Measurements from ENCODE around the gene CD151.

The CD151 gene

GRCh38 chr11:792873-793272 is 39.9 kb upstream of the CD151 start:
- CTCF ChIA-PET = interaction anchor here (0.7 kb wide), 1 partner anchor 10 kb away, joined by 3 read pairs; no protein-coding TSS in a partner anchor
- DNase-seq (ENCODE audit: low spot score) = no peak
- POLR2A ChIA-PET (ENCODE audit: low non-redundant PET) = no interaction called here
- peak overlapping the region; percentile 96 for H3K27ac ChIP-seq
- no peak for TF ChIP-seq CTCF (conservative IDR thresholded peaks at IDR 0.05; ENCODE audit: low read depth)

GRCh38 chr11:793556-793955 is 39.2 kb upstream of the CD151 start:
- ChIA-PET POLR2A (ENCODE audit: low non-redundant PET) (no interaction called here), CTCF (interaction anchor here (0.6 kb wide), 1 partner anchor 43 kb away, joined by 3 read pairs; no protein-coding TSS in a partner anchor)
- H3K27ac ChIP-seq = peak overlapping the region; percentile 96
- TF ChIP-seq CTCF (conservative IDR thresholded peaks at IDR 0.05; ENCODE audit: low read depth) = no peak
- no peak for DNase-seq (ENCODE audit: low spot score)

GRCh38 chr11:794013-794765 is 38.6 kb upstream of the CD151 start:
- ChIA-PET POLR2A (ENCODE audit: low non-redundant PET) (no interaction called here), CTCF (no interaction called here)
- TF ChIP-seq CTCF (conservative IDR thresholded peaks at IDR 0.05; ENCODE audit: low read depth) = no peak
- DNase-seq (ENCODE audit: low spot score) = no peak
- peak overlapping the region; percentile 96 for H3K27ac ChIP-seq

GRCh38 chr11:794766-795633 is 37.8 kb upstream of the CD151 start:
- DNase-seq (ENCODE audit: low spot score) = no peak
- CTCF ChIA-PET = no interaction called here
- POLR2A ChIA-PET (ENCODE audit: low non-redundant PET) = no interaction called here
- peak overlapping the region; percentile 96 for H3K27ac ChIP-seq
- no peak for TF ChIP-seq CTCF (conservative IDR thresholded peaks at IDR 0.05; ENCODE audit: low read depth)

GRCh38 chr11:795634-796564 is 36.9 kb upstream of the CD151 start:
- ChIA-PET POLR2A (ENCODE audit: low non-redundant PET) (no interaction called here), CTCF (interaction anchor here (0.6 to 1.3 kb wide), 2 partner anchors 12 to 72 kb away, joined by 3 read pairs; no protein-coding TSS in a partner anchor)
- DNase-seq (ENCODE audit: low spot score) = peak; percentile 83
- H3K27ac ChIP-seq = peak overlapping the region; percentile 96
- no peak for TF ChIP-seq CTCF (conservative IDR thresholded peaks at IDR 0.05; ENCODE audit: low read depth)

Measured in RWPE1 (cell line).